Right renal pelvis (tissue), 4 donors: ENCODE measurements around the gene PEF1. TPM values are rescaled to one million over a fixed set of nuclear protein-coding genes. Genes with fewer than 3 reads are reported as not detected.

Experiments used
- DNase-seq, 4 donors: peaks; one replicate each; pipeline ENCODE4 v3.0.0-alpha.2; 2013; ENCODE audit warnings: low read depth in 4 of 4, low spot score in 3 of 4, missing footprints in 1 of 4
- polyA plus RNA-seq, 4 donors: library from polyadenylated mRNA; unstranded; fragments of 120-200 nt; gene quantifications; one replicate each; pipeline ENCODE4 v1.2.1, GENCODE V29; 2013; ENCODE audit not compliant: insufficient read length in 4 of 4

The PEF1 gene
- polyA plus RNA-seq, 4 donors: 75.5 to 83.0 (median 79.1) TPM

DNA sequence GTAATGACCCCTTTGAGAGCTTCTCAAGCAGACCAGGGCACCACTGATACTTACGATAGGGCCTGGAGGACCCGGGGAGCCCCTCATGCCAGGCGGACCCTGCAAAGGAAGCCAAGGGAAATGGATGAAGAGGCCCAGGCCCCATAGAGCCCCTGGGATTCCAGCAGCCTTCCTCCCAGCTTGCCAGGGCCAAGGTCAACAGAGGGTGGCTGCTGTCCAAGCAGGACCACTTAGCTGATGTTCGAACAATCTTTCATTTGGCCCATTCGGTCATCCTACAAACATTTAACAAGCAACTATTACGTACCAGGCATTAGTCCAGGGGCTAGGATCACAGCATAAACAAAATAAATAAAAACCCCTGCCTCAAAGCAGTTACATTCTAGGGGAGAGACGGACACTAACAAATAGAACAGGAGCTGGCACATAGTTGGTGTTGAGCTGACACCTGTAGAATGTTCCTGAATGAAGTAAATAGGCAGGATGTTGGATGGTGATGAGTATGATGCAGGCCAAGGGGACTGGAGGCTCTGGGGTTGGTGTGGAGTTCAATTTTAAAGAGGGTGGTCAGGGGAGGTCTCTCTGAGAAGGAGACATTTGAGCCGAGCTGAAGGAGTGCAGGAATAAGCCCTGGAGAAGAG is 27.0 kb upstream of the PEF1 start:
- DNase-seq: no peak

DNA sequence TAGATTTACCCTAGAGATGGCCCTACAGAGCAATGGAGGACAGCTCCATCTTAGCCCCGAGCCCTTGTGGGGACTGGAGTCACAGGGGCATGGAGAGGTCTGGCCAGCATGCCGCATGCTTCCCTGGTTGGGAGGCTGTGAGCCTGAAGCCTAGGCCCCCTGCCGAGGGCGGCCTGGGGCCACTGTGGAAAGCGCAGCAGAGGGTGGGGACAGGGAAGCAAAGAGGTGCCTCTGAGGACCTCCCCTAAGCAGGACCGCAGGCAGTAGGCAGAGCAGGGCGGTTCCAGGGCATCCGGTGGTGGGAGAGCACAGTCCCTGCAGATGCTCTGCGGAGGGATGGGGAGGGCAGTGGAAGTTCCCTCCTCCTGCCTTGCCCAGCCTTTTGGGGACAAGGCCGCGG is 26.5 kb upstream of the PEF1 start:
- DNase-seq: no peak

DNA sequence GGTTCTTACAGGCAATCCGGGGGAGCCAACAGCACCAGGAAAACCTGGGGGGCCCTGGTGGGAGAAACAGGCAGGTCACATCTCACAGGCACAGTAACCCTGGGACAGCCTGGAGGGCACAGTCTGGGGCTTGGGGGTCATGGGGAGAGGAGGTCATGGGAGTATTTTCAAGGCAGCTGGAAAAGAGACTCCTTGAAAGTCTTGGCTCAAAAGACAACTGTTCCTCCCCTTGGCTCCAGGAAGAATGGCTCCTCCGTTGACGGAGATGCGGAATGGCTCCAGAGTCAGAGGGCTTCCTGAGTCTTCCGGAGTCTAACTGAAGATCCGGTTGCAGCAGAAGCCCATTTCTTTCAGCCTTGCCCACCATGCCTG is 25.9 kb upstream of the PEF1 start:
- no peak for DNase-seq

- peak in 3 of 4 donors; percentile 36 to 38 (median 38) for DNase-seq
These were observed 25.3 kb upstream of the PEF1 start for GRCh38 chr1:31669786-31670592.

DNA sequence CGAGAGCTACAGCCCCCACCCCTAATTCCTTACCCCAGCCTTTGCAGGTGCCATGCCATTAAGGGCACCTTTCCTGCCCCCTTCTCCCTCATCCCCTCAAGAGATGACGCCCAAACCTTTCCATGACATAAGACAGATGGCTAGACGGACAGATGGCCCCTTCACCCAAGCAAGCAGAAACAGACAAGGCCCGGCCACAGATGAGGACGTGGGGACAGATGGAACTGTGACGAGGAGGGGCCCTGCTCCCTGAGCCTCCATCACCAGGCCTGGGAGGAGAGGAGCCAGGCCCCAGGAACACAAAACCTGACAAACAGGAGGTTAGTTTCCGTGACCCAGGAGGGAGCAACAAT is 24.7 kb upstream of the PEF1 start:
- DNase-seq: no peak

GRCh38 chr1:31668303-31668883 is 23.7 kb upstream of the PEF1 start:
- no peak for DNase-seq

GRCh38 chr1:31667065-31667785 is 22.5 kb upstream of the PEF1 start:
- no peak for DNase-seq

GRCh38 chr1:31666263-31666963 is 21.7 kb upstream of the PEF1 start:
- no peak for DNase-seq

DNA sequence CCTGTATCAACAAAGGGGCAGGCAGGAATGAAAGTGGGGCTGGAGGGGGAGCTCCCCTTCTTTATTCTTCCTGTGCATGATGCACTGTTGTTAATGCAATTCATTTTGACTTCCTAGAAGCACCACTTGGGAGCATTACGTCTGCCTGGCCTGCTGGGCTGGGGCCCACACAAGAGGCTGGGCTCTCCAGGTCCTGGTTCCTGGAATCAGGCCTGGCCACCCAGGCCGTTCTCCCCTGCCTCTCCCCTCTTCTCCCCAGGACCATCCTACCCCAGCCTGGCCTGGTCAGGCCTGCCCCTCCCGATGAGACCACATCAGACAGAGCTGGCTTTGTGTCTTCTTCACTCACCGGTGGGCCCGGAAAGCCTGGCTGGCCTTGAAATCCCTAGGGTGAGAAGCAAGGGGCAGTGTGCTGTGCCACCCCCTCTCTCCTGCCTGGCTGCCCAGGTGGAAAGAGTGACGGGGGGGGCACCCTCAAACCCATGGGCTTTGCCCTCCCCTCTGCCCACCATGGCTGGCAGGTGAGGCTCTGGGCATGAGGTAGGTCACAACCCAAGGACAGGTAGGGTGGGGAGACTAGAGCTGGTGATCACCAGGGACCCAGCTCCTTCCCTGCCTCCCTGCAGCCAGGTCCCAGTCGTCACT is 20.7 kb upstream of the PEF1 start:
- no peak for DNase-seq

GRCh38 chr1:31664528-31664927 is 19.9 kb upstream of the PEF1 start:
- no peak for DNase-seq

- no peak for DNase-seq
These were observed 19.2 kb upstream of the PEF1 start for GRCh38 chr1:31663622-31664452.

- DNase-seq: no peak
These were observed 17.8 kb upstream of the PEF1 start for GRCh38 chr1:31662463-31662862.

- no peak for DNase-seq
These were observed 17.2 kb upstream of the PEF1 start for GRCh38 chr1:31661856-31662255.

DNA sequence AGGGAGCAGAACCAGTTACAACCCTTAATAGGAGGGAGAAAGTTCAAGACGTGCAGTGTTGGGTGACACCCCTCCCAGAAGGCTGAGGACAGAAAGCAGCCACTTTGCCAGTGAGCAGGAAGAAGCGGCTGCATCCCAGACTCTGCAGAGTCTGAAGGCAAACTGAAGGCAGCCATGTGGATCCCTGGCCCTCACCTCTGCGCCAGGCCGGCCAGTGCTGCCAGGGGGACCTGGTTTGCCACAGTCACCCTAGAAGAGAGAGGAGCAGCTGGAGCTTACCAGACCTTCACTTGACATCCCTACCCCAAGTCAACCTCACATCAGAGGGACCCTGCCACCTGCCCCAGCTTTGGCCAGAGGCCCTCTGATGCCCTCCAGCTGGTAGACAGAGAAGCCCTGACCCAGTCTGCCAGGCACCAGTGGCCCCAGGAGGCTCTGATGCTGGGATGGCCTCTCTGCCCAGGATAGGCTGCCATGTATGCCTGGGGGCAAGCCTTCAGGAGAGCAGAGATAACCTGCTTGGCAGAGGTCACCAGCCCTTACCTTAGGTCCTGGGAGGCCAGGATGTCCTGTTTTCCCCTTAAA is 16.3 kb upstream of the PEF1 start:
- no peak for DNase-seq

DNA sequence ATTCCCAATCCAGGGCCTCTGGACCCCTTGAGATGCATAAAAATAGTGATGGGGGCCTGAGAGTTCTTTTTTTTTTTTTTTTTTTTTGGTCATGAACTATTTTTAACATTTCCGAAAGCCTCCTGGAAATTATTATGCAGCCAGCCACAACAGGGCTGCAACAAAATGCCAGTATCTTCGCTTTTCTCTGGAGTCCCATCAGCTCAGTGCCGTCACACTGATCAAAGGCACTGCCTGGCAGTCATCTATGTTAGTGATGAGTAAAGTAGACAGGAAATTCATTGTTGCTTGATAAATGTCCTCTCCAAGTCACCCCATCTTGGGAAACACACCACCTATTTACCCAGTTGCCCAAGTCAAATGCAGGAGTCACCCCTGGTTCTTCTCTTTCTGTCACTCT is 15.2 kb upstream of the PEF1 start:
- DNase-seq: no peak

GRCh38 chr1:31658721-31659120 is 14.0 kb upstream of the PEF1 start:
- DNase-seq: no peak

- DNase-seq: no peak
These were observed 13.4 kb upstream of the PEF1 start for GRCh38 chr1:31657972-31658510.

GRCh38 chr1:31657020-31657804 is 12.5 kb upstream of the PEF1 start:
- no peak for DNase-seq
